Measurements from ENCODE around the gene RBM38.

GRCh38 chr20:57389695-57390603 is 1.2 kb upstream of the RBM38 start:
- TF ChIP-seq RFX5 (IDR thresholded peaks at IDR 0.05; ENCODE audit: low read depth, low read length) (no peak), EZH2 (IDR thresholded peaks at IDR 0.05; ENCODE audit: borderline replicate concordance, control insufficient read depth, low read depth, low read length) (no peak)

Data from GM12878 (cell line).